HepG2 (cell line): ENCODE data around the gene OR6C2. TPM values are rescaled to one million over a fixed set of nuclear protein-coding genes. Genes with fewer than 3 reads are reported as not detected.
A peak's percentile ranks its signal among the peaks of the same experiment; 100 is the strongest.

Experiments used
- ATAC-seq: fragments of 200-7000 bp; cut with Tn5 transposase; 3 replicates; pipeline ENCODE4 v1.9.1; 2020; ENCODE audit warnings: mild to moderate bottlenecking, moderate library complexity
- BruUV-seq: library from RNA; stranded (reverse); fragments of 400-500 nt; replicated peaks from 2 replicates; lab custom pipeline; 2021; lab: Mats Ljungman, UMichigan
- CTCF ChIA-PET: fragments of 300-600 bp; formaldehyde crosslinking; extraction: SDS; loops from one replicate; lab custom pipeline; 2021; ENCODE audit warnings: low total read pairs, inconsistent platforms, low intra/inter-chr PET ratio; lab: Yijun Ruan, JAX
- POLR2A ChIA-PET: fragments of 350-600 bp; sonication (Branson Sonifier 250); formaldehyde crosslinking; loops from one replicate; lab custom pipeline; 2020; ENCODE audit warnings: antibody characterized with exemption, inconsistent platforms; lab: Yijun Ruan, JAX
- DNase-seq: peaks from one replicate; pipeline ENCODE4 v3.0.0-alpha.2; 2015; ENCODE audit warnings: low spot score
- FAIRE-seq: peaks from 3 replicates; lab custom pipeline; 2011; peaks lifted over from hg19 to GRCh38; lab: Jason Lieb, UNC
- H2AFZ ChIP-seq: one replicate; pipeline ENCODE4 v1.6.1; 2011; ENCODE audit warnings: low read length, inconsistent platforms
- H3K27ac ChIP-seq: fragments of 300-600 bp; 3 replicates; pipeline ENCODE4 v1.8.0; 2011; ENCODE audit warnings: mixed run types, mild to moderate bottlenecking, mixed read lengths, low read length, inconsistent platforms; ENCODE audit not compliant: insufficient read depth; ENCODE audit errors: extremely low read length
- H3K27me3 ChIP-seq, 2 experiments: fragments of 200-600 bp in 1 of 2; 2 replicates in 1 of 2; 3 replicates in 1 of 2; pipeline versions ENCODE4 v1.6.0 to v1.8.0; 2011; ENCODE audit warnings: low read length in 2 of 2, mild to moderate bottlenecking in 2 of 2, moderate library complexity in 2 of 2, inconsistent platforms in 1 of 2; ENCODE audit not compliant: insufficient read depth in 2 of 2, control insufficient read depth in 1 of 2
- H3K36me3 ChIP-seq, 2 experiments: fragments of 200-600 bp in 1 of 2; replicated peaks in 1 of 2; 2 replicates in 1 of 2; 3 replicates in 1 of 2; pipeline versions ENCODE4 v1.5.1 to v1.8.0; 2011; ENCODE audit warnings: low read length in 2 of 2, inconsistent platforms in 1 of 2; ENCODE audit not compliant: insufficient read depth in 2 of 2, control insufficient read depth in 1 of 2
- H3K4me1 ChIP-seq: 2 replicates; pipeline ENCODE4 v1.5.1; 2012; ENCODE audit warnings: low read length, inconsistent platforms; ENCODE audit not compliant: insufficient read depth
- H3K4me2 ChIP-seq: 2 replicates; pipeline ENCODE4 v1.6.0; 2011; ENCODE audit warnings: low read depth, low read length, inconsistent platforms
- H3K4me3 ChIP-seq, 3 experiments: fragments of 200-600 bp in 1 of 3; sonication (generic), shearing (Covaris generic) in 1 of 3; replicated peaks in 1 of 3; 2 replicates each; pipeline ENCODE4 v1.5.1; 2011 to 2016; ENCODE audit warnings: low read length in 3 of 3, inconsistent platforms in 2 of 3, low read depth in 2 of 3, mild to moderate bottlenecking in 2 of 3, control low read depth in 1 of 3, mixed read lengths in 1 of 3; ENCODE audit not compliant: insufficient read depth in 1 of 3
- H3K79me2 ChIP-seq: one replicate; pipeline ENCODE4 v1.6.1; 2011; ENCODE audit warnings: low read length, inconsistent platforms; ENCODE audit not compliant: insufficient read depth
- H3K9ac ChIP-seq: 2 replicates; pipeline ENCODE4 v1.6.0; 2011; ENCODE audit warnings: mild to moderate bottlenecking, low read depth, low read length, inconsistent platforms; ENCODE audit not compliant: insufficient read depth
- H3K9me3 ChIP-seq: 2 replicates; pipeline ENCODE4 v1.5.1; 2012; ENCODE audit warnings: mild to moderate bottlenecking, low read length
- H4K20me1 ChIP-seq: 2 replicates; pipeline ENCODE4 v1.6.0; 2011; ENCODE audit warnings: inconsistent platforms, mild to moderate bottlenecking, low read length, moderate library complexity; ENCODE audit not compliant: insufficient read depth
- CHD2 ChIP-seq: IDR thresholded peaks from 2 replicates; pipeline ENCODE4 v1.6.1; 2011; ENCODE audit warnings: low read depth, low read length, improper control_type of control experiment
- IKZF4 ChIP-seq: sonication (generic); formaldehyde crosslinking; IDR thresholded peaks from 2 replicates; pipeline ENCODE4 v1.5.1; 2020; ENCODE audit warnings: borderline replicate concordance, mild to moderate bottlenecking, low read depth, missing genetic modification reagents; ENCODE audit errors: not compliant biosample characterization
- POLR2G ChIP-seq: fragments of 200-400 bp; formaldehyde crosslinking; IDR thresholded peaks from 2 replicates; pipeline ENCODE4 v1.6.1; 2018; ENCODE audit warnings: mild to moderate bottlenecking, low read depth, low read length, moderate library complexity
- RBFOX2 ChIP-seq: fragments of 200-400 bp; formaldehyde crosslinking; IDR thresholded peaks from 2 replicates; pipeline ENCODE4 v1.6.1; 2017; ENCODE audit warnings: low read depth, mild to moderate bottlenecking, low read length
- ZNF274 ChIP-seq: sonication (generic); formaldehyde crosslinking; IDR thresholded peaks from 2 replicates; pipeline ENCODE4 v1.5.1; 2020; ENCODE audit warnings: mild to moderate bottlenecking, missing genetic modification reagents
- WGBS: methylation state at CpG from one replicate; pipeline ENCODE4 v1.1.6; 2017; ENCODE audit warnings: low lambda C conversion rate; 5-methylcytosine and 5-hydroxymethylcytosine counted together
- in situ Hi-C: cut with HindIII; loops from 2 replicates; pipeline ENCODE4 v1.10.0; 2017; ENCODE audit warnings: low pct_unique_long_range_greater_than_20kb; ENCODE audit not compliant: extremely low pct_ligation_motif_present
- intact Hi-C: fragments of 100-400 bp; cut with micrococcal nuclease; formaldehyde crosslinking; loops from one replicate; pipeline ENCODE4 v1.10.0; 2022; ENCODE audit not compliant: unreplicated experiment
- polyA plus RNA-seq, 8 experiments: library from polyadenylated mRNA; depleted of rRNA in 3 of 8; stranded (reverse) in 7 of 8; unstranded in 1 of 8; fragments of >200 nt; fragmentation: Illumina TruSeq in 4 of 8; extraction: Trizol in 4 of 8; gene quantifications; 2 replicates each; pipeline versions ENCODE4 v1.2.1 to v1.2.3, GENCODE V29; 2011 to 2016; ENCODE audit warnings: low read depth in 4 of 8, missing spikeins in 1 of 8, mixed read lengths in 1 of 8; ENCODE audit not compliant: insufficient read depth in 1 of 8
- total RNA-seq, 5 experiments: library from RNA; depleted of rRNA; stranded (reverse); fragments of >200 nt; fragmentation: Illumina TruSeq; extraction: Trizol; gene quantifications; 2 replicates each; pipeline ENCODE4 v1.2.3, GENCODE V29; 2016; ENCODE audit warnings: low read depth in 1 of 5
- TF ChIP-seq, protein P1 (sequence below): sonication (generic); formaldehyde crosslinking; IDR thresholded peaks from 2 replicates; pipeline ENCODE4 v1.4.0; 2020; ENCODE audit warnings: missing genetic modification reagents, borderline replicate concordance
- TF ChIP-seq, protein P2 (sequence below), 2 experiments: sonication (generic) in 1 of 2; formaldehyde crosslinking in 1 of 2; IDR thresholded peaks; 2 replicates each; pipeline versions ENCODE4 v1.5.1 to v1.6.1; 2011 to 2020; ENCODE audit warnings: borderline replicate concordance in 1 of 2, low read depth in 1 of 2, low read length in 1 of 2, mild to moderate bottlenecking in 1 of 2, missing genetic modification reagents in 1 of 2, moderate library complexity in 1 of 2

The OR6C2 gene
- total and polyA plus RNA-seq, 2 of the 13 experiments (the other 11 are each of a cell fraction or from before 2014, with no cell fraction given): not detected

DNA sequence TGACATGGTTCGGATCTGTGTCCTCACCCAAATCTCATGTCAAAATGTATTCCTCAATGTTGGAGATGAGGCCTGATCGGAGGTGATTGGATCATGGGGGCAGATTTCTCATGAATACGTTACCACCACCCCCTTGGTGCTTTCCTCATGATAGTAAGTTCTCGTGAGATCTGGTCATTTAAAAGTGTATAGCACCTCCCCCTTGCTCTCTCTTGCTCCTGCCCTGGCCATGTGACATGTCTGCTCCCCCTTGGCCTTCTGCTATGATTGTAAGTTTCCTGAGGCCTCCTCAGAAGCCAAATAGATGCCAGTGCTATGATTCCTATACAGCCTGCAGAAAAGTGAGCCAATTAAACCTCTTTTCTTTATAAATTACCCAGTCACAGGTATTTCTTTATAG, 55.4 kb downstream of the OR6C2 start:
- POLR2A ChIA-PET: interaction anchor here (1.1 to 1.2 kb wide), 3 partner anchors 182 to 330 kb away, joined by 4 to 8 read pairs (median 4); partner anchors contain the start of genes BLOC1S1 and DNAJC14
- Histone ChIP-seq H3K27me3 (no peaks in the 10 kb centered on the region), H3K79me2 (no peaks in the 10 kb centered on the region), H4K20me1 (no peaks in the 10 kb centered on the region), H3K4me3 (no peak overlapping the region; a peak in 1 of 6 replicates)
- ATAC-seq: peak; percentile 31
- no peak for FAIRE-seq
- intact Hi-C loops: no loop called here
- peak; percentile 26 for DNase-seq
- BruUV-seq: no TSS peak
- TF ChIP-seq, protein P1, sequence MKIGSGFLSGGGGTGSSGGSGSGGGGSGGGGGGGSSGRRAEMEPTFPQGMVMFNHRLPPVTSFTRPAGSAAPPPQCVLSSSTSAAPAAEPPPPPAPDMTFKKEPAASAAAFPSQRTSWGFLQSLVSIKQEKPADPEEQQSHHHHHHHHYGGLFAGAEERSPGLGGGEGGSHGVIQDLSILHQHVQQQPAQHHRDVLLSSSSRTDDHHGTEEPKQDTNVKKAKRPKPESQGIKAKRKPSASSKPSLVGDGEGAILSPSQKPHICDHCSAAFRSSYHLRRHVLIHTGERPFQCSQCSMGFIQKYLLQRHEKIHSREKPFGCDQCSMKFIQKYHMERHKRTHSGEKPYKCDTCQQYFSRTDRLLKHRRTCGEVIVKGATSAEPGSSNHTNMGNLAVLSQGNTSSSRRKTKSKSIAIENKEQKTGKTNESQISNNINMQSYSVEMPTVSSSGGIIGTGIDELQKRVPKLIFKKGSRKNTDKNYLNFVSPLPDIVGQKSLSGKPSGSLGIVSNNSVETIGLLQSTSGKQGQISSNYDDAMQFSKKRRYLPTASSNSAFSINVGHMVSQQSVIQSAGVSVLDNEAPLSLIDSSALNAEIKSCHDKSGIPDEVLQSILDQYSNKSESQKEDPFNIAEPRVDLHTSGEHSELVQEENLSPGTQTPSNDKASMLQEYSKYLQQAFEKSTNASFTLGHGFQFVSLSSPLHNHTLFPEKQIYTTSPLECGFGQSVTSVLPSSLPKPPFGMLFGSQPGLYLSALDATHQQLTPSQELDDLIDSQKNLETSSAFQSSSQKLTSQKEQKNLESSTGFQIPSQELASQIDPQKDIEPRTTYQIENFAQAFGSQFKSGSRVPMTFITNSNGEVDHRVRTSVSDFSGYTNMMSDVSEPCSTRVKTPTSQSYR: 0 out of 2 replicates have a peak, but pooled peaks have one; percentile 8
- peak; percentile 5; the same call in 1 of the 2 replicates for TF ChIP-seq POLR2G
- TF ChIP-seq, protein P2, sequence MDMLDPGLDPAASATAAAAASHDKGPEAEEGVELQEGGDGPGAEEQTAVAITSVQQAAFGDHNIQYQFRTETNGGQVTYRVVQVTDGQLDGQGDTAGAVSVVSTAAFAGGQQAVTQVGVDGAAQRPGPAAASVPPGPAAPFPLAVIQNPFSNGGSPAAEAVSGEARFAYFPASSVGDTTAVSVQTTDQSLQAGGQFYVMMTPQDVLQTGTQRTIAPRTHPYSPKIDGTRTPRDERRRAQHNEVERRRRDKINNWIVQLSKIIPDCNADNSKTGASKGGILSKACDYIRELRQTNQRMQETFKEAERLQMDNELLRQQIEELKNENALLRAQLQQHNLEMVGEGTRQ (IDR thresholded peaks at IDR 0.05; ENCODE audit: low read depth, low read length): no peak
- TF ChIP-seq, protein P2 (CRISPR knock-in tag; IDR thresholded peaks at IDR 0.05; ENCODE audit: borderline replicate concordance): peak; percentile 57; the same call in 1 of the 2 replicates
- TF ChIP-seq ZNF274 (CRISPR knock-in tag): no peak
- no peak for TF ChIP-seq IKZF4 (CRISPR knock-in tag)
- peak; percentile 57; the same call in 1 of the 2 replicates for TF ChIP-seq CHD2
- no peak for TF ChIP-seq RBFOX2
- TF ChIP-seq, all 625 proteins: peak for 4
- Histone ChIP-seq H3K4me2 (peak overlapping the region; percentile 77), H3K27ac (peak overlapping the region; percentile 86), H3K9me3 (no peaks in the 10 kb centered on the region), H2AFZ (peak overlapping the region; percentile 30), H3K4me1 (peaks cover 49% of the 10 kb centered on the region), H3K9ac (peak overlapping the region; percentile 50), H3K36me3 (no peaks in the 10 kb centered on the region)
- WGBS: 74% methylated on average over 4 of the region's 4 CpGs
- in situ Hi-C loops: no loop called here
- CTCF ChIA-PET: no interaction called here
